IPS-18a (cell line): ENCODE data around the gene RGS14.

Experiments
- H3K27ac ChIP-seq: one replicate; pipeline ENCODE4 v1.5.1; 2013; ENCODE audit warnings: low read length
- H3K27me3 ChIP-seq: one replicate; pipeline ENCODE4 v1.6.1; 2013; ENCODE audit warnings: mild to moderate bottlenecking, low read length; ENCODE audit not compliant: control insufficient read depth, insufficient read depth
- H3K36me3 ChIP-seq: one replicate; pipeline ENCODE4 v1.6.1; 2013; ENCODE audit warnings: low read depth, low read length; ENCODE audit not compliant: control insufficient read depth
- H3K4me1 ChIP-seq: one replicate; pipeline ENCODE4 v1.6.1; 2013; ENCODE audit warnings: low read depth, low read length; ENCODE audit not compliant: control insufficient read depth
- H3K4me3 ChIP-seq: one replicate; pipeline ENCODE4 v1.5.1; 2013; ENCODE audit warnings: low read length
- H3K9ac ChIP-seq: one replicate; pipeline ENCODE4 v1.6.1; 2013; ENCODE audit warnings: mild to moderate bottlenecking, low read length, moderate library complexity
- H3K9me3 ChIP-seq: one replicate; pipeline ENCODE4 v1.6.1; 2013; ENCODE audit warnings: low read depth, low read length; ENCODE audit not compliant: control insufficient read depth

The RGS14 gene

DNA sequence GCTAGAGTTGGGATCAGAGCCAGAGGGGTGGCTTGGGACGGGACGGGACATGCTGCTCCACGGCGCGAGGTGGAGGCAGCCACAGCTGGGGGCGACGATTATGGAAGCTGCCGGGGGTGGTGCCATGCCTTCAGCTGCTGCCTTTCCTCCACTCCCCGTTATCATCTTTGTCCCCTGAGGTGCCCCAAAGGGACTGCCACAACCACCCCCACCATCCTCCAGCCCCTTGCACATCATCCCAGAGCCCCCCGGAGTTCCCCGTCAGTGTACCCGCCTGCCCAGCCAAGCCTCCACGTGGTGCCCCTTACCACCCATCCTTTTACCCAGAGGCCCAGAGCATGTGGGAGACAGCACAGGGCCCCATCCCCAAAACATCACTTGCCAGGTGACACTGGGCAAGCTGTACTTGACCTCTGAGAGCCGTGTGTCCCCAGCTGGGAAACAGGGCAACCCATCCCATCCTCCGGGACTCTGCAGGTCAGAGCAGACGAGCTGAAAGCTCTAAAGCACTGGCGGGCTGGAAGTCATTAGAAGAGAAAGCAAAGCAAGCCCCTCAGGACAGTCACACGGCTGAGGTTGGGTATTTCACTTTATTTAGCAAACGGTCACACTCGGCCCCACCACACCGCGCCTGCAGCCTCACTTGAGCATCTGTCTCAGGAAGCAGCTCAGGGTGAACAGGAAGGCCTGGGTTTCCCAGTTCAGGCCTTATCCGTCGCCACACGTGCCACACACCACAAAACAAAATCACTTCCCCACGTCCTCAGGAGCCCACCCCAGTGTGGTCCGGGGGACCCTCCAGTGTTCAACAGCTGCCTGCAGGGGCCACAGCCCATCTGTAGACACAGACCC is 26.5 kb upstream of the RGS14 start:
- no peak overlapping the region for H3K9ac ChIP-seq
- H3K4me3 ChIP-seq, result no peak overlapping the region
- no peaks in the 10 kb centered on the region for H3K9me3 ChIP-seq
- no peaks in the 10 kb centered on the region for H3K27me3 ChIP-seq
- H3K36me3 ChIP-seq, result peaks cover 27% of the 10 kb centered on the region
- no peak overlapping the region for H3K27ac ChIP-seq
- peaks cover 1% of the 10 kb centered on the region for H3K4me1 ChIP-seq

DNA sequence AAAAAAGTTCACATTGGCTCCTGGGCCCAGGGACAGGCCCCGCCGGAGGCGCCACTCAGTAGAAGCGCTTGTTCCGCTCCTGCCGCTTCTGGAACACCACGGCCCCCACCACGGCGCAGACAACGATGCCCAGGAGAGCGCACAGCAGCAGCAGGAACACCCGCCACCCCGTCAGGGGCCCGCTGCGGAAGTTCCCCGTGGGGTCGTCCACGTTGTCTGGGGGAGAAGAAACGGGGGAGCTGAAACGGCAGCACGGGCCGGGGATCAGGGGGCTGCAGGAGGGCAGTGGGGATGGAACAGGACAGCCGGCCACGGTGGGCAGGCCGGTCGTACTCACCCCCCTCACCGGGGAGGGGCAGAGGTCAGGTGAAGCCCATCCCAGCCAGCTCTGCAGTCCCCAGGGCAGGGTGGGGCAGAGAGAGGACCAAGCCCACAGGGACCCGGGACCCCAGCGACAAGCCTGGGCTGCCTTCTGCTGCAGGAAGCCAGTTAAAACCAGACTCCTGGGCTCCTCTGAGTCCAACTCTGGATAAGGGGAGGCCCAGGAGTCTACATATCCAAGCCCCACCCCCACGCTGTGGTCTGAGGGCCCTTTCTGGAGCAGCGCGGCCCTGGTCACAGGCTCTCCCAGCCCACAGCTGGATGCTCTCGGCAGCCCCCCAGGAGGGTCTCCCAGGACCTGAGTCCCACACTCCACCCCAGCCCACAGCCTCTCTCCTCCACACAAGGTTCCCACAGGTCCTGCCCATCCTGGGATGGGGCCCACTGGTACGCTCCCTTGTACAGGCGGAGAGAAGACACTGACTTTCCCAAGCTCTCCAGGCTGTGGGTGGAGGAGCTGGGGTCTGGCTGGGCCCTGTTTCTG is 25.5 kb upstream of the RGS14 start:
- Histone ChIP-seq H3K27me3 (no peaks in the 10 kb centered on the region), H3K9ac (no peak overlapping the region), H3K4me1 (no peaks in the 10 kb centered on the region), H3K4me3 (no peak overlapping the region), H3K27ac (no peak overlapping the region), H3K36me3 (peaks cover 37% of the 10 kb centered on the region), H3K9me3 (no peaks in the 10 kb centered on the region)

DNA sequence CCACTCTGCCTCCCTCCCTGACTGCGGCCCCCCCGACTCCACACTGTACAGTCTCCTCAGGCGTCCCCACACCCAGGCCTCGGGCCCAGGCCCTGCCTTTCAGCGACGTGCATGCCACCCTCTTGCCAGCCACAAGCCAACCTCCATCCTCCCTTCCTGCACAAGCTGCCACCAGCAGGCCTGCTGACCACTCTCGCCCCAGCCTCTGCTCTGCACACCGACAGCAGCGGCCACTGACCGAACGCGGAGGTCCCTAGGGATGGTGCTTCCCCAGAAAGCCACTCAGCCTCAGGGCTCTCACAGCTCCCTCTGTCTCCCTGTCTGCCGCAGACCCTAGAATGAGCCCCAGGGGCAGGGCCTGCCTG is 24.8 kb upstream of the RGS14 start:
- H3K9ac ChIP-seq, result no peak overlapping the region
- no peaks in the 10 kb centered on the region for H3K4me1 ChIP-seq
- no peaks in the 10 kb centered on the region for H3K27me3 ChIP-seq
- no peak overlapping the region for H3K4me3 ChIP-seq
- H3K27ac ChIP-seq, result no peak overlapping the region
- peaks cover 43% of the 10 kb centered on the region for H3K36me3 ChIP-seq
- H3K9me3 ChIP-seq, result no peaks in the 10 kb centered on the region

GRCh38 chr5:177333420-177334154 is 24.1 kb upstream of the RGS14 start:
- Histone ChIP-seq H3K27ac (no peak overlapping the region), H3K9me3 (no peaks in the 10 kb centered on the region), H3K4me1 (no peaks in the 10 kb centered on the region), H3K36me3 (peaks cover 43% of the 10 kb centered on the region), H3K27me3 (no peaks in the 10 kb centered on the region), H3K4me3 (no peak overlapping the region), H3K9ac (no peak overlapping the region)

DNA sequence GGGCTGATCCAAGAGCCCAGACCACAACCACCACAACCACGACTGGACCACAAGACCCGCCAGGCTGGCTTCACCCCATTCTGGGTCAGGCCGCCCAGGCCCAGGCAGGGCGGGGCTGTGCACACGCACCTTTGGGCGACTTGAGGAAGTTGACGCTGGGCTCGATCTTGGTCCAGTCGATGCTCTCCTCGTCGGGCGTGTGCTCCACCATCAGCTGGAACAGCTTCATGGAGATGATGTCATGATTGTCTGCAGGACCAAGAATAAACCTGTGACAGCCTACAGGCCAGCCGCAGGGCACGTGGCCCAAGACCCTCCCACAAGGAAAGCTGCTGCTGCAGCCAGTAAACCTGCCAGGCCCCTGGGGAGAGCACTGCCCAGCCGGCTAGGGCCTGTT is 23.6 kb upstream of the RGS14 start:
- Histone ChIP-seq H3K9me3 (no peaks in the 10 kb centered on the region), H3K4me1 (no peaks in the 10 kb centered on the region), H3K9ac (no peak overlapping the region), H3K27ac (no peak overlapping the region), H3K36me3 (peaks cover 43% of the 10 kb centered on the region), H3K27me3 (no peaks in the 10 kb centered on the region), H3K4me3 (no peak overlapping the region)

DNA sequence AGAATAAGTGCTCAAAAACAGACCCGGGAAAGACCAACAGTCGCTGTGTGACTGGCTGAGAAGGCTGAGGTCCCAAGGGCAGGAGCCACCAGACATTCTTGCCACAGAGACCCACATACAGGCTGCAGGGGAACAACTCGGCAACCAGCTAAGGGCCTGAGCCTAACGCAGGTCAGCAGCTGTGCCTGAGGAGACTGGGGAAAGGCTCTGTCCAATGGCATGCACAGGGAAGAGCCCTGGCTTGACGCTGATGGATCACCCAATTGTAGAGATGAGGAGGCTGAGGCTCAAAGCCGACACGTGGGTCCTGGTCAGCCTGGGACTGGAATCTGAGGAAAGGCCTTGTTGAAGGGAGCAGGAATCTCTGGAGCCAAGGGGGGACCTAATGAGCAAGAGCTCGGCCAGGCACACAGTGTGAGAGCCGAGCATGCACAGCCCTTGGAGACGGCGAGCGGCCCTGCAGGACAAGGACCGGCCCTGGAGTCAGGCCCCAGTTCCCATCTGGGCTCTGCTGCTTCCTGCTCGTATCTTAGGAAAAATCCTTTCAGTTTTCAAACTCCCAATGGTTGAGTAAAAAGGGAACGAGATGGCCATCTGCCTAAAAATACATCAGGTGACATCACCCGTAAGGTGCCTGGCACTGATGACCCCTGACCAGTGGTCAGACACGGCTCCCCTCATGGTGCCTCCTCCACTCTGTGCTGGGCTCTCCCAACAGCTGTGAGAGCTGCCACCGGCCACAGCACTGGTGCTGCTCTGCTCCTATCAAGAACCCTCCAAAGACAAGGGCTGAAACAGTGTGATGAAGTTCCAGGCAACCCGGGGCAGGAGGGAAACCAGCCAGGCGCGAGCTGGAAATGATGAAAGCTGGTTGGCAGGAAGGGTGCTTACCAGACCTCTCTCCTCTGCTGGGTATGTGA is 22.7 kb upstream of the RGS14 start:
- Histone ChIP-seq H3K4me1 (no peaks in the 10 kb centered on the region), H3K36me3 (peaks cover 43% of the 10 kb centered on the region), H3K9me3 (no peaks in the 10 kb centered on the region), H3K27ac (no peak overlapping the region), H3K4me3 (no peak overlapping the region), H3K9ac (no peak overlapping the region), H3K27me3 (no peaks in the 10 kb centered on the region)

DNA sequence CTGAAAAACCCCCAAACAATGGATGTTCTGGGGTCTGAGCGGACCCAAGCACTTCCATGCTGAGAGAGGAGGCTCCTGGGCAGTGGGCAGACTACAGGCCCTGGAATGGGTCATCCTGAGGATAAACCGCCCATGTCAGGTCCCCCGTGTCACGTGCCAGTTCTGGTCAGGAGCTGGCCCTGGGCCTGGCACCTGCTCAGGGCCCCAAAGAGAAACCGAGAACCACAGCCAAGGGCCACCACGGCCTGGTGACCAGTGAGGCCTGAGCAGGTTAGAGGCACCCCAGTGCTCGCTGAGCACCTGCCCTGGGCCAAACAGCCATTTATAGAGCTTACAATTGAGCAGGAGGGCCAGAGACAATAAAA is 22.0 kb upstream of the RGS14 start:
- Histone ChIP-seq H3K4me3 (no peak overlapping the region), H3K27ac (no peak overlapping the region), H3K9me3 (no peaks in the 10 kb centered on the region), H3K36me3 (peaks cover 43% of the 10 kb centered on the region), H3K27me3 (no peaks in the 10 kb centered on the region), H3K4me1 (no peaks in the 10 kb centered on the region), H3K9ac (no peak overlapping the region)

DNA sequence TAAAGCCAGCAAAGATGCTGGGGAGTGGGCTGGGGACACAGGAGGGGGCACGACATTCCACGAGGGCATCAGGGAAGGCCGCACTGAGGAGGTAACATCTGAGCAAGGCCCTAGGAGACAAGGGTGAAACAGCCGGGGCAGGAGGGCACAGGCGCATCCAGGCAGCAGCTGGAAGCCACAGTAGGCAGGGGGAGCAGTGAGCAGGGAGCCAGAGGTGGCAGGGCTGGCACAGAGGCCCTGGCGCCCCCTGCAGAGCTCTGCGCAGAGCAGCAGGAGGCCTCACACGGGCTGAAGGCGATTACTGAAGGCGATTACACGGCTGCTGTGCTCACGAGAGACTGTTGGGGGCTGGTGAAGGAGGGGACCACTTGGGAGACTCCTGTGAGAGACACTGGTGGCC is 21.6 kb upstream of the RGS14 start:
- no peaks in the 10 kb centered on the region for H3K27me3 ChIP-seq
- no peaks in the 10 kb centered on the region for H3K4me1 ChIP-seq
- peaks cover 43% of the 10 kb centered on the region for H3K36me3 ChIP-seq
- no peak overlapping the region for H3K27ac ChIP-seq
- H3K9ac ChIP-seq, result no peak overlapping the region
- H3K4me3 ChIP-seq, result no peak overlapping the region
- no peaks in the 10 kb centered on the region for H3K9me3 ChIP-seq

GRCh38 chr5:177336603-177337494 is 20.9 kb upstream of the RGS14 start:
- Histone ChIP-seq H3K27me3 (no peaks in the 10 kb centered on the region), H3K4me3 (no peak overlapping the region), H3K27ac (no peak overlapping the region), H3K9me3 (no peaks in the 10 kb centered on the region), H3K4me1 (no peaks in the 10 kb centered on the region), H3K36me3 (peaks cover 47% of the 10 kb centered on the region), H3K9ac (no peak overlapping the region)
